ENCODE data around the gene NFIA.
A peak's percentile ranks its signal among the peaks of the same experiment; 100 is the strongest.
"Not testable (repeated sequence)": the region's sequence is repeated elsewhere in the genome, so short reads cannot be mapped to it uniquely, and the experiment has no call there.

NFIA gene

GRCh38 chr1:61058483-61059245, 23.7 kb upstream of the NFIA start:
- DNase-seq (ENCODE audit: low read depth) = peak; percentile 79

- DNase-seq (ENCODE audit: low read depth) = not testable (repeated sequence)
These were observed 20.8 kb upstream of the NFIA start for GRCh38 chr1:61061601-61062000.

DNA sequence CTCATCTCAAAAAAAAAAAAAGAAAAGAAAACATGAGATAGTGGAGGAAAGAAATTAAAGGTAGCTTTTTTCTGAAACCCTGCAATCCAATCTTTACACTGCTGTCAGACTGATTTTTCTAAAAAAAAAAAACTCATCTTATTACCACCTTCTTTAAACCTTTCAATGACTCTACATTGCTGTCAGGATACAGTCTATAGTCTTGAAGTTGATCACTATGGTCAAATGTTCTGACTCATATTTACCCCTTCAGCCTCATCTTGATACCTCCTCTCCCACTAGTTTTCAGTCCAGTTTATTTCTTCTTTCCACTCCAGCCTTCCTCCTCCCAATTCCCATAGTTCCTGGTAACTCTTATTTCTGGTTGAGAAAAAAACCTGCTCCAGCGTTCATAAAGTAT, 17.7 kb upstream of the NFIA start:
- DNase-seq (ENCODE audit: low read depth) = no peak

DNA sequence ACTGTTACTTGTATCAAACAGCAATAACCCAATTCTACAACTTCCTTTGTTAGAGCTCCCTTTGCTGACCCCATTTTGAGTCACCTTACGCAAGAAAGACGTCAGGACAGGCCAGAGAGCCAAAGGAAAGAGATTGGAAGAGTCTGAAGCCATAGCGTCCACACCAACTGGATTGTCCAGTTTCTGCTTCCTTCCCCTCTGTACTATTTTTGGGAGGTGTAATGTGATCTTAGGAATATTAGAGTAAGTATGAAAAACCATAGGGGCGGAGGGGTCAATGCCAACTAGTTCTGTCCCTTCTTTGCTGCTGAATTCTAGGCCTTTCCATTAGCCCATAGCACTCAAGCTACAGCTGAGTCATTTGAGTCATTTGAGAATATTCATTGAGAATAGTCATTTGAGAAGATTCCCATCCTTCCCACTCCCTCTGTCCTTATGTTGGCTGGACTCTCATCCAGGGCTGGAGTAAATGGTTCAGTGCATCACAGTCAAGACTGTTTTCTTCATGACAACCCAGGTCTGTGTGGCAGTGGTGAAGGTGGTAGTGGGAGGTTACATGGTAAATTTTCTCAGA, 14.8 kb upstream of the NFIA start:
- no peak for DNase-seq (ENCODE audit: low read depth)

DNA sequence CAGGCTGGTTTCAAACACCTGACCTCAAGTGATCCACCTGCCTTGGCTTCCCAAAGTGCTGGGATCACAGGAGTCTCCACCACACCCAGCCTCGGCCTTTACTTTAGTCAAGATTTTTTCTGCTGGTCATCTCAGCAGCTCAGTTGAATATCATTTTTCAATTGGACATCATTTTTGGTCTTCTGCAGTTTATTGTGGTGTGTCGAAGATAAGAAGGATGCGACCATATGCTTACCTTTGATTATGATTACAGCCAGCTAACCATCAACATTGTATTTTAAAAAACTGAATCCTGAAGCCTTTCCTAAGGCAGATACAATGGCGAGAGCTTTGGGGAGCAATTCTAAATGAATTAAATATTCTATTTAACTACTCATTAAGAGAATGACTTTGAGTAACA, 12.3 kb upstream of the NFIA start:
- DNase-seq (ENCODE audit: low read depth) = no peak

- DNase-seq (ENCODE audit: low read depth) = no peak
These were observed 10.9 kb upstream of the NFIA start for GRCh38 chr1:61071205-61072130.

DNA sequence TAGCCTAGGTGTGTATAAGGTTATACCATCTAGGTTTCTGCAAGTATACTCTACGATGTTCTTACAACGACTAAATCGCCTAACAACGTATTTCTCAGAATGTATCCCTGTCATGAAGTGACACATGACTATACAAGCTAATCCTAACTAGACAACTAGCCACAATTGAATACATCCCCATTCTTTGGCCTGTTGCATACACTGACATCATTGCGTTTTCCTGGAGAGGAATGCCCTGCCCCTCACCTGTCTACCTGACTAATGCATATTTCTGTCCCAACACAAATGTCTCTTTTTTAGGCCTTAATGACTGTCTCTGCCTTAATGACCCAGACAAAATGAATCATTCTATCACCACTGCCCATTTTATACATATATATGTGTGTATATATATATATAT, 8.5 kb upstream of the NFIA start:
- DNase-seq (ENCODE audit: low read depth) = no peak

- not testable (repeated sequence) for DNase-seq (ENCODE audit: low read depth)
These were observed 6.5 kb upstream of the NFIA start for GRCh38 chr1:61075833-61076232.

GRCh38 chr1:61076728-61077675, 5.4 kb upstream of the NFIA start:
- DNase-seq (ENCODE audit: low read depth) = peak; percentile 90

DNA sequence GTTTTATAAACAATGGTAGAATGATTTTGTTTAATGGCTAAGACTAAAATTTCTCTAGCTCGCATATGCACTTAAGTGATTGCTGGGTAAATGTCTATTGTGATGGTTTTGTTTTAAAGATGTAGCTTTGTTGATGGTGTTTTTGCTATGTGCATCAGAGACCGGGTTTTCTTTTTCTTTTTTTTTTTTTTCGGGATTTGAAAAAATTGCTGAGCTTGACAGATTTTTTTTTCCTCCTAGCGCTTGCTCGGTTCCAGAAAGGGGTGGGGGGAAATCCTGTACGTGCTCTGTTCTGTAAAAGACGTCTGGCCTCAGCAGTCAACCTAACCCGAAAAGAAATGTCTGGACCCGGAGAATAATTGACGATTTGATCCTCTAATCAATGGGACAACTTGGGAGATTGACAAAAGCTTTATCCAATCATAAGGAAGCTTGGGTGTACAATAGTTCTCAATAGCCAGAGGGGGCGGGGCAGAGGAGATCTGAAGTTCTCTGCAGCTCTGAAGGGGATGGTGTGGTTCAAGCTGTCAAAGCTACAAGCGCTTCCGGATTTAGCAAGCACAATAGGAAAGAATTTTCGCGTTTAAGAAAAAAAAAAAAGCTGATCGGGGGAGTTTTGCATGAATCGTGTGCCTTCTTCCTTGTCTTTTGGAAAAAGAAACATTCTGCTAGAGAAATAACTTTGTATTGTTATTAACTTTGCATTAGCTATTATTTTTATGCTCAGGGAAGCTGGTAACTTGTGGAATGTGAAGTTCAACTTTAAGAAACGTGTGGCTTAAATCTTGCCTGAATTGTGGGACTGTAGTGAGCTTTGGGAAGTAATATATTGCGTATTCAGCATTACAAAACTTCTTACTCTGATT, 4.5 kb upstream of the NFIA start:
- peak; percentile 99 for DNase-seq (ENCODE audit: low read depth)

DNA sequence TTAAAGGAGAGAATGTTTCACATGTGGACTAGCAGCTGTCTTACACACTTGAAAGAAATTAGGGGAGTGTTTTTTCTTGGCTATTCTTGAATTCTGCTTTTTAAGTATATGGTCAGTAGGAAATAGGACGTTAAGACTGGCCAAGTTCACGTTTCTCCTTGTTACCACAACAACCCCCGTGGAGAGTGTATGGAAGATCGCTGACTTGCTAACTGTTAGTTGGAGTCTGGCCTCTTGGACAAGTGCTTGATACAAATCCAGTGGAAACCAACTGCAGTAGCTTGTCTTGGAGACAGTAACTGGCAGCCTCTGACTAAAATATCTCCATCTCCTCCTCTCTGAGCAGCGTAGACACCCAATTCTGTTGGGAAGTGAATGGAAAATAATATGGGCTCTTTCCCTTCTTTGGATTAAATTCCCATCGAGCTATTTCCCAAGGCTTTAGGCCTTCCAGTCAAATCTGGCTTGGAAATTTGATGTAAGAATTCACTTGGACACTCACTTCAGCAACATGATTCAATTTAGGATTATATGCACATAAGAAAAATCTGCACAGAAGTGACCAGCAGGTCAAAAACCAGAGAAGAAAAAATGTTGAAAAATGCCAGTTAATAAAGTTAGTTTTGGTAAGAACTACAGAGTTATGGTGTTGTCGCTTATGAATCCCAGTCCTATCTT, 3.6 kb upstream of the NFIA start:
- peak; percentile 34 for DNase-seq (ENCODE audit: low read depth)

DNA sequence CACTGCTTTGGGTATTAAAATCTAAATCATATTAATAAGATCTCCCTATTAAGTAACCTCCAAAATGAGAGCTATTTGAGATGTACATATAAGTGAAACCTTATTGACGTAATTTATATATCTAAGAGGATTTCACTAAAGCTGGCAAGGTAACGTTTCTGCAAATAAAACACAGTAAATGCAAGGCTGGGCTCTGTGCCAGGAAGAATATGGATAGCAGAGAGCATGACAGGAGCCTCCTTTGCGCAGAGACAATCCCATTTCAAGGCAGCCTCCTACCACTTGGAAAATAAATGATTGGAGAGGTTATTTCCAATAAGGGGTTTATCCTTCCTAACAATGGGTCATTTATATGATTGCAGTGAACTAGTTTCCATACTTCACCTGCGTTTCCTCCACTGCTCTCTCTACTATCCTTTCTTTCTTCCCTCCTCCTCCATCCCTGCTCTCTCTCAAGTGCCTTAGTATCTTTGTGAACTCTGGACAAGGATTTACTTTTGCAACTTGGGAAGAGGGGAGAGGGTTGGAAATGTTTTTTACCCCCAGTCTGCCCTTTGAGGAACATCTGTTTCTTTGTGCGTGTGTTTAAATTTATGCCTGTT, 3.0 kb upstream of the NFIA start:
- no peak for DNase-seq (ENCODE audit: low read depth)

GRCh38 chr1:61079898-61080336, 2.4 kb upstream of the NFIA start:
- DNase-seq (ENCODE audit: low read depth) = peak; percentile 86

DNA sequence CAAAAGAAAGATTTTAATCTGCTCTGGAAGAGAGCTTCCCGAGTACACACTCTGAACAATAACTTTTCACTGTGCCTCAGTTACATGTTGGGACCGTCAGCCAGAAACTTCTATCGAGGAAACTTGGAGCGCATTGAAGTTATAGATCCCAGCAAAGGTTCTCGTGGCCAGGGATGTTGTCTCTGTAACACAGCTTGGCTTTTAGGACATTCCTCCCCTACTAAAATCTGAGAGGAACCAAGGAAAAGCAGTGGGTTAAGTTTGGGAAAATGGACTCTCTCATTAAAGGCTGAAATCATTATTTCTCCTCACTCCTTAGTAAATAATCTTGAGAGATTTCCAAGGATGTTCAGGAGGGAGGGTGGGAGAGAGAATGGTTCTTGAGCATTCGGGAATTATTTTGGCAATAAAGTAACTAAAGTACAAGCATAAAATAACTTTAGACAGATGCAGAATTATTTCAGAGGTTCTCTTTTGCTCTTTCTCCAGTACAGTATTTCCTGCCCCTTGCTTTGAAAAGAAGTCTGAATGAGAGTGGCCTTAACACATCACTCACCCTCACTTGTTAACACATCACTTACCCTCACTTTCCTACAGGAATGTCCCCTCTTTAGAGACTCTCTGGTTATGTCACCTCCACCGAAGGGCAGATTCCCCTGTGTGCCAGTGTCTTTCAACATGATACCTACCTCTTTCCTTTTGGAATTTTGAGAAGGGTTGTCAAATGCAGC, 1.8 kb upstream of the NFIA start:
- no peak for DNase-seq (ENCODE audit: low read depth)

DNA sequence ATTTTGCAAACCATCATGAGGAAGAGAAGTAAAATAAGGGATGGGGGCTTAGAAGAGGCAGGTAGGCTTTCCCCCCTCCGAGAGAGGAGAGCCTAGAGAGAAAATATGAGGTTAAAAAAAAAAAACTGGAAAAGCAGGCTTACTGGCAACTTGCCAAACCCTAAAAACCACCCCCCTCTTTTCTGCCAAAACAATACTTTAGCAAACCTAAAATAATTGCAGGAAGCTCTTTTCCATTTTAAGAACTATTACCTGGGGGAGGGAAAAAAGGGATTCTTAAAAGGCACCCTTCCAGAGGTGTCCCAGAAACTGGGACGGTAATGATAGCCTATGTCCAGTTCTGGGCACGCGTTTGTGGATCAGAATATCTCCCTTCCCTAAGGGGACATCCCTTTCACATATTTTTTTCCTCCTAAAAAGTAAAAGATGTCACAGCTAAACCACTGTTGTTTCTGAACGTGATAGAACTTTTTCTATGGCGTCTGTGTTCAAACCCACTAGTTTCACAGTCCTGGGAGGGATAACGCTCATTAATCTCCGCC, 1.1 kb upstream of the NFIA start:
- DNase-seq (ENCODE audit: low read depth) = no peak

DNA sequence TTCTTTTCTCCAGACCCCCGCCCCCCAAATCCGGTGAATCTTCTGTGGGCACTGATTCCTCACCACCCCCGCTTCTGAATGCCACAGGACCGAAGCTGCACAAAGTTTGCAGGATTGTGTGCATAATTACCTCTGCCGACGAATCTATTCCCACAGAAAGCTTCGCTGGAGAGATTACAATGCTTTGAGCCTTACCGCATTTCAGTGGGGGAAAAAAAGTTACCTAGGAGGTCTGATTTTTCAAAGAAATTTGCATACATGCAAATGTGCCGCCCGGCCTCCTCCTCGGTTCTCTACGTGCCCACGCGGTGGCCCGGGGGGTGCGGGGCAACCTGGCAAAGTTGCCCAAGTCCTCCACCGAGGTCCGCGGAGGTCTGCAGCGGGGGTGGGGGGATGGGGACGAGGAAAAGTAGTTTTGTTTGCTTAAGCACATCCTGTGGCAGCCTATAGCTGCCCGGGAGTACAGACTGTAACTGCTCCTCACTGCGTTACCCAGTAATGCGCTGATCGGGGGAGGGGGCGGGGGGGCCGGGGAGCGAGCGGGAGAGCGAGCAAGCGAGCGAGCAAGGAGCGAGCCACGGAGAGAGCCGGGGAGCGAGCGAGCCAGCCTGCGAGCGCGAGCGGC, 563 bp upstream of the NFIA start:
- peak; percentile 63 for DNase-seq (ENCODE audit: low read depth)

- DNase-seq (ENCODE audit: low read depth) = no peak
These were observed 849 bp downstream of the NFIA start for GRCh38 chr1:61083013-61083806.

Data from amniotic epithelial cell (primary cell).